ENCODE data around the gene RFWD3.
A peak's percentile ranks its signal among the peaks of the same experiment; 100 is the strongest.

Gene RFWD3

DNA sequence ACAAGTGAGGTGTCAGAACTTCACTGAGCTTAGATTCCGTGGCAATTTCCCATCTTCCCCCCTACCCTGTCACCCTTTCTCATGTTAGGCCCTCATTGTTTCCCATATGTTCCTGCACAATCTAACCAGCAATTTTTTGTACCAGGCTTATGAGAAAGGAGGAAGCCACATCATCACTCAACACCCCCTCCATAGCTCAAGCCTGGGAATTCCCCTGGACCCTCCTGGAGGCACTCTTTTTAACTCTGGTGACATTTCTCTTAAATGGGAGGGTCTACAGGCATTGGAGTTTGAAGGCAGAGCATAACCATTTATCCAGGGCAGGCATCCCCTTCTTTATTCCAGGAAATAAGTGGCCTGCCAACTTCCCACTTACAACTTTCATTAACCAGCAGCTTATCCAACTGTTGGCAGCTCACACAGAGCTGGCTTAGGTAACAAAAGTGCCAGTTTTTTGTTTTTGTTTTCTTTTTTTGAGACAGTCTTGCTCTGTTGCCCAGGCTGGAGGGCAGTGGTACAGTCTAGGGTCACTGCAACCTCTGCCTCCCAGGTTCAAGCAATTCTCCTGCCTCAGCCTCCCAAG lies 49.4 kb downstream of the RFWD3 start:
- no peak for DNase-seq

GRCh38 chr16:74611721-74612120 lies 55.0 kb downstream of the RFWD3 start:
- no peak for DNase-seq

GRCh38 chr16:74608944-74609343 lies 57.7 kb downstream of the RFWD3 start:
- no peak for DNase-seq

DNA sequence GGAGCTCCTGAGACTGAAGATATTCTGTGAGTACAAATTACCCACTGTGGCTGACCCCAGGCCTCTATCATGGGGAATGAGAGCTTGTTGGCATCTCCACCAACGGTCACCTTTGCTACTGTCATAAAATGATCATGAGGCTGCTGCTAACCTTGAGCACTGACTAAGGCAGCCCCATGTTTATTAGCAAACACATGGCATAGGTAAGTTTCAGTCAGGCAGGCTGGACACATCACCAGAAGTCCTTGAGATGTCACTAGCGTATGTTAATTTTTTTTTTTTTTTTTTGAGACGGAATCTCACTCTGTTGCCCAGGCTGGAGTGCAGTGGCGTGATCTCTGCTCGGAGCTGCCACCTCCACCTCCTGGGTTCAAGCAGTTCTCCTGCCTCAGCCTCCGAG lies 58.3 kb downstream of the RFWD3 start:
- DNase-seq: no peak

- DNase-seq: no peak
These were observed 58.7 kb downstream of the RFWD3 start for GRCh38 chr16:74607962-74608356.

- no peak for DNase-seq
These were observed 59.2 kb downstream of the RFWD3 start for GRCh38 chr16:74607310-74607961.

DNA sequence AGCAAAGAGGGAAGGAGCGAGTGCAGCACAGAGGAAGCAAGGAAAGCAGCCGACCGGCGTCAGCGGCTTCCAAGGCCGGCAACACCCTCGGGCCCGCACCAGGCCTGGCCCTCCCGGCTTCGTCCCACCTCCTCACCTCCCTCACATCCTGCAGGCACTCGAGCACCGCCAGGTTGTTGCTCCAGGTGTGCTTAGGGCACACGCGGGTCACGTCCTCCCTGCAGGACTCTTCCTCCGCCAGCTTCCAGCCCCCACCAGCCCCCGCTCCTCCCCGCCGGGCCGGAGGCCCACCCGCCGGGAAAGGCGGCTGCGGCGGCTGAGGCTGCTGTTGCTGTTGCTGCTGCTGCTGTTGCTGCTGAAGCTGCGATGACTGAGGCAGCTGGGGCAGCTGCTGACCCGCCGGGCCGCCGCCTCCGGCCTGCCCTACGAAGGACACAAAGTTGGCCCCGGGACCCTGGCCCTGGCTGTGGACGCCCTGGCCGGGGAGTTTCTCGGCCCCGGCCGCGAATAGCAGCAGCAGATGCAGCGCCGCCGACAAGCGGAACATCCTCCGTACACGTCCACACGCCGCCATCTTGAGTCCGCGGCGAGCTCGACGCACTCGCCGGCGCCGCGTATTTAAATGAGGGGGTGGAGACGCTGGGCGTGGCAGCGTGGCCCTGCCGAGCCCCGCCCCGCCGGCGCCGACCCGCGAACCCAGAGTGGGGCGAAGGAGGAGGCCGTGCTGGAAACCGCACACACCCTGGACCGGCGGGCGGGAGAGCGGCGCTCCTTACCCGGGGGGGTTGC lies 60.0 kb downstream of the RFWD3 start, which contains the start of gene GLG1:
GLG1 (minus strand) TSS at position 594 of the 789 bp plus-strand sequence; CDS start at position 574, 20 bp downstream.
- DNase-seq: peak; percentile 80

- DNase-seq: no peak
These were observed 60.7 kb downstream of the RFWD3 start for GRCh38 chr16:74605746-74606520.

DNA sequence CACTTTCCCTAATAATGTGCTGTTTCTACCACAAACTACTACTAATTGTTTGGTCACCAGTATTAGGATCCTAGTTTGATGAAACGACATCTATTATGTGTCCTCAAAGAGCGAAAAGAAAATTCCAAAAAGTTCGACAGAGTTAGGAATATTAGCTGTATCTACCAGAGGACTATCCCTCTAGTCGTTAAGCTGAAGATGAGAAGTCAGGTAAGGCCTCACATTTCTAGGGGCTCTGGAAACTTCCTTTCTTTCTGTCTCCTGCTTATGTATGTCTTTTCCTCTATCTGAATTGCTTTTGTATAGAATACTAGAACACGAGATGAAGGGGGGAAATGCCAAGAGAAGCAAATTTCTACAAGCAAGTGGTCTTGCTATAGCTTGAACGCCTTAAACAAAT lies 61.3 kb downstream of the RFWD3 start:
- DNase-seq: no peak

DNA sequence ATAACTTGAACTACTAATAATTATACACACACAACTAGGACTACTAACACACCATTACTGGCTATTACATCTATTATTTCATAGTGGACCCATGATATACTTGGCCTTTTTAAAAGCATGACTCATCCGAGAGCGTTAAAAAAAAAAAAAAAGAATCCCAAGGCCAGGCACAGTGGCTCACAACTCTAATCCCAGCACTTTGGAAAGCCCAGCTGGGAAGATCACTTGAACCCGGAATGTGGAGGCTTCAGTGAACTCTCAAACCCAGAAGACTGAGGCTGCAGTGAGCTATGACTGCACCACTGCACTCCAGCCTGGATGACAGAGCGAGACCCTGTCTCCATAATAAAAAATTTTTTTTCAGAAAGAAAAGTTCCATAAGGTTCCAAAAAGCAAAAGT lies 62.8 kb downstream of the RFWD3 start:
- DNase-seq: no peak

DNA sequence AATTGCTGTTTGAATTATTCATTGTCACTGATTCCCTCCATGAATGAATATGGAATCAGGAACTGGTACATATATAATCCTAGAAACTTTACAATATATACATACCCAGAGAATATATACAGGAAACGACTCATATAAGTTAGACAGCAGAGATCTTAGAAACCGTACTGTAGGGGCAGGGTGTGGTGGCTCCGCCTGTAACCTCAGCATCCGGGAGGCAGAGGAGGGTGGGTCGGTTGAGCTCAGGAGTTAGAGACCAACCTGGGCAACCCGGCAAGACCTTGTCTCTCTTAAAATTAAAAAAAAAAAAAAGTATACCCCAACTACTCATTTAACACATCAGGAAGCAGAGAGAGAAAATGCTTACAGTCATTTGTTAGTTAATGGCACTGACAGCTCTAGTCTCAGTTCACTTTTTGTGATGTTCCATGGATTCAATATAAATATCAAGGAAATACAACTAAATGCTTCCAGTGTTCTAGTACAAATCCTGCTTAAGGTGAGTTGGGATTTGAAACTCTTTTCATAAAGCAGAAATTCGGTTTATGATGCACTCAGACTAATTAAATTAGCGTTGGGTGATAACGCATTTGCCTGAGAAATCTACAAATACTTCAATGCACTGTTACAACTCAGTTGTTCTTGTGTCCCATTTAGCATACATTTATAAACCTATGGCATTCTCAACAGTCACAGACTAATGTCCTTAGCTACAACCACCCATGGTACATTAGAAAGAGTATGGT lies 65.4 kb downstream of the RFWD3 start:
- no peak for DNase-seq

DNA sequence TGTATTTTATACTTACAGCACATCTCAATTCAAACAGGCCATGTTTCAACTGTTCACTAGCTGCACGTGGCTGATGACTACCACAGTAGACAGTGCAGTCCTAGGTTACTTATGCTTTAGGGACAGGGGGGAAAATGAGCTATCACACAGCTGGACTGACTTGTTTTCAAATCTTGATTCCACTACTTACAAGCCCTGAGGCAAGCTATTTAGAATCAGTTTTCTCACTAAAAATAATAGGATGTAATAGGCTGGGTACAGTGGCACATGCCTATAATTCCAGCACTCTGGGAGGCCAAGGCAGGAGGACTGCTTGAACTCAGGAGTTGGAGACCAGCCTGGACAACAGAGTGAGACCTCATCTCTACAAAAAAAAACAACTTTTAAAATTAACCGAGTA lies 70.1 kb downstream of the RFWD3 start:
- DNase-seq: no peak

DNA sequence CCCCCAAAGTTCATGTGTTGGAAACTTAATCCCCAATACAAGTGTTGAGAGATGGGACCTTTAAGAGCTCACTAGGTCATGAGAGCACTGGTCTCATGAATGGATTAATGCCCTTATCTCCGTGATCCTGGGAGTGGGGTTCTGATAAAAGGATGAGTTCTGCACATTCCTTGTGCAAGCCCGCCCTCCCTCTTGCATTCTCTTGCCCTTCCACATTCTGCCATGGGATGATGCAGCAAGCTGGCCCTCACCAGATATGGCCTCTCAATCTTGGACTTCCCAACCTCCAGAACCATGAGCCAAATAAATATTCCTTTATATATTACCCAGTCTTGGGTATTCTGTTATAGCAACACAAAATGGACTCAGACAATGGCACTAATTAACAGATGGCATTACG lies 73.8 kb downstream of the RFWD3 start:
- no peak for DNase-seq

DNA sequence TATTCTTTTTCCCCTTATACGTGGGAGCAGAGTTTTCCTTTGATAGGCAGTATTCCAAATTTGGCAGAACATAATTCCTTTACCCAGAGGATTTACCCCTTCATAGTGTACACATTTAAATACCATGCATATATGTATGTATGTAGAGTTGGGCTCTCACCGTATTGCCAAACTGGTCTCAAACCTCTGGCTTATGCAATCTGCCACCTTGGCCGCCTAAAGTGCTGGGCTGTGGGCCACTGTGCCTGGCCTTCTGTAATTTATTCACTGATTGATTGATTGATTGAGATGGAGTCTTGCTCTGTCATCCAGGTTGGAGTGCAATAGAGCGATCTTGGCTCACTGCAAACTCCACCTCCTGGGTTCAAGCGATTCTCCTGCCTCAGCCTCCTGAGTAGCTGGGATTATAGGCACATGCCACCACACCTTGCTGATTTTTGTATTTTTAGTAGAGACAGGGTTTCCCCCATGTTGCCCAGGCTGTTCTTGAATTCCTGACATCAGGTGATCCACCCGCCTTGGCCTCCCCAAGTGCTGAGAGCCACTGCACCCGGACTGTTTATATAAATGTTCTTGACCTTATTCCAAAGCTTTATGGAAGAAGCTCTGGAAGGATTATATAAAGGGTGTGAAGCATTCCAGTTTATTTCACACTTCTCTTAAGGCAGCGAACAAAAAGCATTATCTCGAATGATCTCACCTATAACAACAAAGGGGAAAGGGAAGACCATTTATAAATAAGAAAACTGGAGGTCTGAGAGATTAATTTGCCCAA lies 74.6 kb downstream of the RFWD3 start:
- no peak for DNase-seq

GRCh38 chr16:74586948-74587347 lies 79.7 kb downstream of the RFWD3 start:
- DNase-seq: no peak

GRCh38 chr16:74585846-74586443 lies 80.7 kb downstream of the RFWD3 start:
- no peak for DNase-seq

DNA sequence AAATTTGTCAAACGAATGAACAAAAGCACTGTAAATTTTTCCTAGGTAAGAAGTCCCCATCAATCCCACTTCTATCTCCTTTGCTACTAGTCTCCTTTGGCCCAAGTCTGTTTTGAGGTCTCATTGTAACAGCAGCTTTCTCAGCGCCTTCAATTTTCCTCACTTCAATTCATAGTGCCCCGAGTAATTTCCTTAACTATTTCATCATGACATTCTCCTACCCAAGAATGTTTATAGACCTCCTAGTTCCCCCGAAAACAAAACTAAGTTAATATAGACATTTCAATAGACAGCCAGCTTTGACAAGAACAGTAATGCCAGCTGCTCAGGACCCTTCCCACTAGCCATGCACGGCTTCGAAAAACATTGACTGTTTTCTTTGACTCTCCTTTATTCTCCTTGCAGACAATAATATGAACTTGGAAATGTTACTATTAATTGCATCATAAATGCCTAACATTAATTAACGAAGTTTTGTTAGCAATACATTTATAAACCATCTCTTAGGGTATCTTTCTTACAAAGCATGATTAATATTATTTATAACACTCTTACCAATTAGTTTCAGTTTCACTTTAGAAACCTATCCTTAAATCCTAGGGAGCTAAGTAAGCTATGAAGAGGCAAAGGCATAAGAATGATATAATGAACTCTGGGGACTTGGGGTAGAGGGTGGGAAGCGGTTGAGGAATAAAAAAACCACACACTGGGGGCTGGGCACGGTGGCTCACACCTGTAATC lies 82.6 kb downstream of the RFWD3 start:
- DNase-seq: no peak

- no peak for DNase-seq
These were observed 83.7 kb downstream of the RFWD3 start for GRCh38 chr16:74582970-74583369.

GRCh38 chr16:74580833-74581232 lies 85.8 kb downstream of the RFWD3 start:
- DNase-seq: no peak

DNA sequence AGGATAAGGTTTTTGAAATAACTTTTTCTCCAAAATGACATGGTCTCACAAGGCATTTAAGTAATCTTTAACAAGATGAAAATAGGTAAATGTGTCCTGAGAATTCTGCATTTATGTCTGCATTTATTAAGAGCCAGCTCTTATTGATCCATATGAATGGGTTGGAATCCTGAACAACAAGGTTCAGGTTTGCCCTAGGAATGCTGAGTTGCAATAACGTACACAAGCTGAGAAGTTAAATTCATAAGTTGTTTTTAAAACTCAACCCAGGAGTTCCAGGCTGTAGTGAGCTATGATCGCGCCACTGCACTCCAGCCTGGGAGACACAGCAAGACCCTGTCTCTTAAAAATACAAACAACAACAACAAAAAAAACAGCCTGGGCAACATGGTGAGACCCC lies 87.8 kb downstream of the RFWD3 start:
- DNase-seq: no peak

- no peak for DNase-seq
These were observed 88.2 kb downstream of the RFWD3 start for GRCh38 chr16:74578433-74578832.
